IPS-18c (cell line): ENCODE measurements around the gene ASAP2.

Experiments used
- H3K4me3 ChIP-seq: 2 replicates; pipeline ENCODE4 v1.7.0; 2013; ENCODE audit warnings: low read depth, mild to moderate bottlenecking, low read length, moderate library complexity; ENCODE audit not compliant: insufficient read depth
- H3K9me3 ChIP-seq: one replicate; pipeline ENCODE4 v1.6.1; 2013; ENCODE audit warnings: mild to moderate bottlenecking, low read length, moderate library complexity; ENCODE audit not compliant: control insufficient read depth, insufficient read depth

Gene ASAP2

DNA sequence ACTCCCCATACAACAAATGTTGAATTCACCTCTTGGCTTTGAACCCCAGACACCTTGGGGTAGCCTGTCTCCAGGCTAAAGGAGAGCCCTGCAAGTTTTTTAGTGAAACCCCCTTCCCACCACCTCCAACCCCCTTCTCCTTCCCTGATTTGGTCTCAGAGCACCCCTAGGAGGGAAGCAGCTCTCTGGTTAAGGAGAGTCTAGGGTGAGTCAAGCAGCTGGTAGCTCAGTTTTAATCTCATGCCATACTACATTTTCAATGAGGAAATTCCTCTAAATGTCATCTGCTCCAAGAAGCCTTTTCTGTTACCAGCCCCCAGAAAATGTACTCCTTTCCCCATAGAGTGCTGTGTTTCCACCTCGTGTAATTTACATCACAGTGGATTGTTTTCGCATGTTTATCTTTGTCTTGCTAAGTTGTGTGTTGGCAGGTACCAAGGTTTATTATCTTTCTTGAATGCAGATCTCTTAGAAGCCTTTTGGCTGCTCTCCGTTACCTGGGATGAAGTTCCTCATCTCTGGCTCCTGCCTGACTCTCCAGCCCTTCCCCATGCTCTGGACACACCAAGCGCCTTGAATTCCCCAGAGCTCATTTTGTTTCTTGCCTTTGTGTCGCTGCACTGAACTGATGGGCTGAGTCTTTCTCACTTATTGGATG, 82.2 kb downstream of the ASAP2 start:
- Histone ChIP-seq H3K4me3 (no peak overlapping the region), H3K9me3 (no peaks in the 10 kb centered on the region)

DNA sequence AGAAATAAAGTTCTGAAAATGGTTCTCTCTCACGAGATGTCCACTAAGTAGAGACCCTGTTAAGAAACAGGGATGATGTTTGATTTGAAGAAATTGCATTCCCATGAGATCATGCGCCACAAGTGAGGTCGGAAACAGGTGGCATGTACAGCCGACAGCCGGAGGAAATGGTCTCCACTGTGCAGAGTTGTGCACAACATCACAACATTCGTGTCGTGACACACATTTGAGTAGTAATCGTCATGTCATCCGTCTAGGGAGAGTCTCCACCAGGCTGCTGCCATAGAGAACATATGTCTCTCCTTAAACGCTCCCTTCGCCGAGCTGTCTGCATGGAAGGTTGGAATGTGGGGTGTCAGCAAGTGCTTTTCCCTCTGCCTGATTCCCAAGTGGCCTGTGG, 84.7 kb downstream of the ASAP2 start:
- Histone ChIP-seq H3K9me3 (no peaks in the 10 kb centered on the region), H3K4me3 (no peak overlapping the region)

DNA sequence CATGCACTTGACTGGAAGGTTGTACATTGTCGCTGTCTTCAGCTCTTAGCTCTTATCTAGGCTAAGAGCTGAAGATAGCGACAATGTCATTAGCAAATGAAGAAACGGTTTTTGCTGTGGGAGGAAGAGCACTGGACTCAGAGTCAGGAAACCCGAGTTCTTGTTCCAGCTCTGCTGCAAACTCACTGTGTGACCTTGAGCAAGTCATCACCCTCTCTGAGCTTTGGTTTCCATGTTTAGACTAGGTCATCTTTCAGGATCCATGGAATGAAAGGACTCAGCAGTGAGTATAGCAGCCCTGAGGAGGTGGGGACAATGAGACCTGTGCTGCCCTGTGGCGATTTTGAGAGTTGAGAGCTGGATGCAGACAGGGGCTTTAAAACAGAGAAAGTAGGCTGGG, 85.3 kb downstream of the ASAP2 start:
- Histone ChIP-seq H3K4me3 (no peak overlapping the region), H3K9me3 (no peaks in the 10 kb centered on the region)

DNA sequence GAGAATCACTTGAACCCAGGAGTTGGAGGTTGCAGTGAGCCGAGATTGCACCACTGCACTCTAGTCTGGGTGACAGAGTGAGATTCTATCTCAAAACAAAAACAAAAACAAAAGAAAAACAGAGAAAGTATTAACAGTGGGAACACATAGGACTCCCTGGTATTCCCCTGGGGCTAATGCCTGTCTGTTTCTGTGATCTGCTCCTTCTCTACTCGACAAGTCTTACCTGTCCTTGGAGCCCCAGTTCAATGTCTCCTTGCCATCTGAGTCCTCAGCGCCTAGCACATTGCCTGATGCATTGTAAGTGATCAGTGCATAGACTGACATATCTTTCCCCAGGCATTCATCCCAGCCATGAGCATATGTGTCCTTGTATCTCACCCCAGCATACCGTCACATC, 85.8 kb downstream of the ASAP2 start:
- Histone ChIP-seq H3K9me3 (no peaks in the 10 kb centered on the region), H3K4me3 (no peak overlapping the region)

DNA sequence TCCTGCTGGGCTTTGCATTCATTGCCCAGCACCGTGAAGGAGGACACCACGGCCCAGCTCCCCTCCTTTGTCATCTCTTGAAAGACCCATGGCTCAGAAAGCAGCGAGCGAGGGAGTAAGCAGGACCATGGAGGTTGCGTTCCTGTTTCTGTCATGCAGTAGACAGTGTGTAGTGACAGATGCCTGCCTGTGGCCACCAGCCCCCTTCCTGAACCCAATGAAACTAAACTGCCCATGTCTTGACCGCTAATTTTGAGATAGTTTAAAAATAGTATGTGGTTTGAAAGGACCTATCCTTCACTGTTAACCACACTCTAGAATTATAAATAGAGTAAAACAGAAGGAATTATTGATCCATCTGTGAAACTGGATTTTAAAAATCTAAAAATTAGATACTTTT, 88.2 kb downstream of the ASAP2 start:
- H3K9me3 ChIP-seq, result no peaks in the 10 kb centered on the region
- H3K4me3 ChIP-seq, result no peak overlapping the region

DNA sequence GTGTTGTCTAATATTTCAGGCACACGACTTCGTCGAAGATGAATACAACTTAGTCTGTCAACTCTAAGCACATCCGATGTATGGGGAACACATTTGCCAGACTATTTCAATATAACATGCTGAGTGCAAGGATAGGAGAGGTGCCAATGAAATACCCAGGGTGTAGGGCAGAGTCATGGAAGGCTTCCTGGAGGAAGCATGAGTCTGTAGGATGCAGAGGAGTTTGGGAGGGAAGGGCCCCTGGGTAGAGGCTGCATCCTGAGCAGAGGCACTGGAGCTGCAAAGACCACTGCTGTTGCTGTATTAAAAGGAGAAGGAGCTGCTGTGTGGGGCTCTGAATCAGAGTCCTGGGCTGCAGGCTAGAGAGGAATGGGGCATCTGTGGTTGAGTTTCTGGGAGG, 89.9 kb downstream of the ASAP2 start:
- no peaks in the 10 kb centered on the region for H3K9me3 ChIP-seq
- H3K4me3 ChIP-seq, result no peak overlapping the region

DNA sequence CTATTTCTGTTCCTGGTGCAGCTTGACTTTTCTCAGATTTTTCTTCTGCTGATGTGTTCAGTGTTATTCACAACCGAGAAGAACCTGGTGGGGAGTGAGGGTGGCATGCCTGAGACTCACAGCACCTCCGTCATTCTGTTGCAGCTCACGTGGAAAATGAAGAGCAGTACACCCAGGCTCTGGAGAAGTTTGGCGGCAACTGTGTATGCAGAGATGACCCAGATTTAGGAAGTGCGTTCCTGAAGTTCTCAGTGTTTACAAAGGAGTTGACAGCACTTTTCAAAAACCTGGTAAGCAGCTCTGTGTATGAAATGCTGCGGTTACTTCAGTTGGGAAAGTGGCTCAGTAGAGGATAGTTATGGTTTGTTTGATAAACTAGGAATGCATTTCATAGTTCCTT, 90.5 kb downstream of the ASAP2 start:
- Histone ChIP-seq H3K4me3 (no peak overlapping the region), H3K9me3 (no peaks in the 10 kb centered on the region)

DNA sequence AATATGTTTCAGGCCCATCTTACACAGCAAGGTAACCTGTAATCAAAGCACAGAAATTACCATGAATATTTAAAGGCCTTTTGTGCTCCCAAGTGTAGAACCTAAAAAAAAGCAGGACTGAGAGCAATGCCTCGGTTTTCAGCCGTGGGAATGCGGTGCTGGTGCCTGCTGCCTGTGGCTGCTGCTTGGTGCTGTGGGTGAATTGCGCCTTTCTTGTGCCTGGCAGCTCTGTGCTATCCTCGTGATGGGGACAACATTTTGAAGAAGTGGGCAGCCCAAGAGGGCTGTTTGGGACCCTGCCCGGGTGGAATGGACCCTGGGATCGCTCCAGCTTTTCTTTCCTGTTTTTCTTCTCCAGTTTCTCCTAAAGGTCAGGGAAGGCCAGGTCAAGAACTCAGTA, 91.2 kb downstream of the ASAP2 start:
- Histone ChIP-seq H3K4me3 (no peak overlapping the region), H3K9me3 (no peaks in the 10 kb centered on the region)

DNA sequence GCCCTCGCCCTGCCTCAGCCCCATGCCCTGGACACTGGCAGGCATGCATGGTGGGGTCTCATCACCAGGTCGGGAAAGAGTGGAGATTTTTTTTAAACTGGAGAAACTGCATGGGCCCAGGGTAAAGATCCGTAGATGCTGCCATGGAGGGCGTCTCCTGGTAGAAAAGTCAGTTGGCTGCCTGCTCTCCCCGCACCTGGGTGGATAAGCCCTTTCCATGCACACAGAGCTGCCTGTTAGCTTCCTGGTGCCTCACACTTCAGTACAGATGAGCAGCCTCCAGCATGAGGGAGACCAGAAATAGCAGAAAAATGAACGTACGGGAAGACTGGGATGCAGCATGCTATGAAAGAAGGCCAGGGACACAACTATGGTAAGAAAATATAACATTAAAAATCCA, 92.0 kb downstream of the ASAP2 start:
- Histone ChIP-seq H3K4me3 (no peak overlapping the region), H3K9me3 (no peaks in the 10 kb centered on the region)

DNA sequence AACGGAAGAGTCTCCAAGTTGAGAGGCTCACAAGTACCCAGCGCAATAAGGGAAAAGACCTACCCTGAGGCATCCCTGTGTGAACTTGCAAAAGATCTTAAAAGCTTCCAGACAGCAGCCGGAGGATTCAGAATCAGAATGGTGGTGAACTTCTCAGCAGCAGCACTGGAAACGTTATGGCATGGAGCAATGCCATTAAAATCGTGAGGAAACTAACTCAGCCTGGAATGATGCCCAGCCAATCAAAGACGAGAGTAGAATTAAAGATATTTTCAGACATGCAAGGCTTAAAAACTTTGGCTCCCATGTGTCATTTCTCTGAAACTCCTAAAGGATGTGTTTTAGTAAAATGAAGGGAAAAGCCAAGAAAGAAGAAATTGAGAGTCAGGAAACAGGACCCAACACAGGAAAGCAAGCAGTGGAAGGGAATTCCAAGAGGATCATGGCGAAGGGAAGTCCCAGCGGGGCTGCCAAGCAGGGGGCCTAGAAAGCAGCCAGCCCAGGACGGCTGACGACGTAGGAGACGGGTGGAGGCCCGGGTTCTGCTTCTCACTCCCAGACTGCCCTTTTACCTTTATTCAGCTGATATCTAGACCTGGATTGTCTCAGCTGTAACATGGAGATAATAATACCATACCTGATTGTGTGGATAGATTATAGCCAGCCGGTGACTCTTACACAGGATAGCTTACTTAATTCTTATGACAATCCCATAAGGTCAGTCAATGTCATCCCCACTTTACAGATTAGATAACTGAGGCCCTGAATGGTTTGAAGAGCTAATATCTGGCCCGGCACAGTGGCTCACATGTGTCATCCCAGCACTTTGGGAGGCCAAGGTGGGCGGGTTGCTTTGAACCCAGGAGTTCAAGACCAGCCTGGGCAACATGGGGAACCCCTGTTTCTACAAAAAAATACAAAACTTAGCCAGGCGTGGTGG, 92.8 kb downstream of the ASAP2 start:
- H3K9me3 ChIP-seq, result no peaks in the 10 kb centered on the region
- no peak overlapping the region for H3K4me3 ChIP-seq

DNA sequence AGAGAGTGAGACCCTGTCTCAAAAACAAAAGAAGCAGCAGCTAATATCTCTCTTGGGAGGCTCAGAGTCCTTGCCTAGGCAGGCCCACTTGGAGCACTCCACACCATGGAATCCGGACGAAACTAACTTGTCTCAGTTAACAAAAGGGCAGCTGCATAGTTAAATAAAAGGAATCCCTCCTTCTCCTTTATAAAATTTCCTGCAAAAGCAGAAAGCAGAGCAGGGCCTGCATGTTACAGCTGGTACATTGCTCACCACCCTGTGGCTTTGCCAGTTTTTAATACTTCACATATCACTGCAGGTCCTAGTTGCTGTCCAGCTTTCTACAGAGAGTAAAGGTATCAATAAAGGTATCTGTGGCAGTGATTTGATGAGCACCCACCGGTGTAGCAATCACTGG, 93.6 kb downstream of the ASAP2 start:
- H3K4me3 ChIP-seq, result no peak overlapping the region
- H3K9me3 ChIP-seq, result no peaks in the 10 kb centered on the region

DNA sequence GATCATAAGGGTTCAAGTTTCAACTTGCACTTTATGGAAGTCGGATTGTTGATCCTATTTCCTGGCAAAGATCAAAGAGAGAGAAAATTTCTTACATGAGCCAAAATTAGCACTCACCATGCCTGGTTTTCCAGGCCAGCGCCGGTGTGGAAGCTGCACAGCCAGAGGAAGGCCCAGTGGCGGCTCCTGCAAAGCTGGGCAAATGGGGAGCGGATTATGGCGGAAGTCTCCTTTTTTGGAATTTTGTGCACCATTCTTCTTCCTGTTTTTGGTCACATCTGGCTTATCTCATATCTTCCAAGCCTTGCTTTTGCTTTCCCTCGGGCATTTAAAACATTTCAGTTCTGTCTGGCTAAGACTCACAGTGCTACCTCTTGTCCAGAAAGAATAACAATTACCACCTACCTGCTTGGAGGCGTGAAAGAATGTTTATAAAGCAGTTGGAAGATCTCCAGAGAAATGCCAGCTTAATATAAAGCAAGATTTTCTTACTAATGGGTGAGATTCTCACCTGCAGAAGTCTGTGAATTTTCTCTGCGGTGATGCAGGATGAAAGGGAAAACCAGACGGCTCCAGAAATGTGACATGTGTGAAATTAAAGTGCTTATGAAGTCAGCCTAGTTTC, 94.3 kb downstream of the ASAP2 start:
- no peak overlapping the region for H3K4me3 ChIP-seq
- no peaks in the 10 kb centered on the region for H3K9me3 ChIP-seq

DNA sequence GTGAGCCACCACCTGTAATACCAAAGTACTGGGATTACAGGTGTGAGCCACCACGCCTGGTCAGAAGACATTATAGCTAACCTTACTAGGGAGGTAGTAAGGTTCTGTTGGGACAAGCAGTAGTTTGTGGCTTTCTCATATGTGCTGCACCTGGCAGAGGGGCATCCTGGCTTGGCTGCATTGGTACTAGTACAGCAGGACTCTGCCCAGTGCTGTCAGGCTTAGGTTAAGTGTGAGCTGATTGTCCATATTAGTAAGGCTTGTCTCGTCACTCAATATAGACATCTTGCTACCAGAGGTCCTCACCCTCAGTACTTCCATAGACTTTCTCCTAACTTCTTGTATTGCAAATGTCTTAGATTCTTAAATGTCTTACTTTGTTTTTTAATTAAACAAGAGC, 96.1 kb downstream of the ASAP2 start:
- Histone ChIP-seq H3K4me3 (no peak overlapping the region), H3K9me3 (no peaks in the 10 kb centered on the region)

DNA sequence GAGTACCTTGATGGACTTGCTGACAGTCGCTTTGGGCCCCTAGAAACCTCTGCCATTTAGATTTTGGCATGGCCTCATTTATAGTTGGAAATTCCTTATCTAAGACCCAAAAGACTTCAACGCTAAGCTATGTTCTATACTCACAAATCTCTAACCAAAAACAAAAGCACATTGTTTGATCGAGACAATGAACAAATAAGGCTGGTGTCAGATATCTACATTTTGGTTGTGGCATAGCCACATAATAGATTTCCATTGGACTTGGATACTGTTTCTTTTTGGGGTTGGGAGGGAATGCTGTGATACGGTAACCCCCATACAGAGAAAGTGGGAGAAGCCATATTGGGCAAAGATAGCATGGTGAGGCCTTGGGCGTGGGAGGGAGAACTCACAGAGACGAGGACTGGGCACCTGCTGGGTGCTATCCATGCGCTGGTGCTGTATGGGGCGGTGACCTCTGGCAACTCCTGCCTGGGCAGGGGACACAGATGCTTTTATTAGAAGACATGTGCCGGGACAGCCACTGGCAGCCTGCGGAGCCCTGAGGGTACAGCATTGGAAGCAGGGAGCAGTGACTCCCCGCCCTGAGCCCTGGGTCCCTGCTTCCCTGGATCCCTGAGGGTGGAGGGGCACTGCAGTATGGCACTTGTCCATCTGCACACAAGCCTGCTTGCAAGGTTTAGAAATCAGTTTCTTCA, 97.1 kb downstream of the ASAP2 start:
- Histone ChIP-seq H3K9me3 (no peaks in the 10 kb centered on the region), H3K4me3 (no peak overlapping the region)

DNA sequence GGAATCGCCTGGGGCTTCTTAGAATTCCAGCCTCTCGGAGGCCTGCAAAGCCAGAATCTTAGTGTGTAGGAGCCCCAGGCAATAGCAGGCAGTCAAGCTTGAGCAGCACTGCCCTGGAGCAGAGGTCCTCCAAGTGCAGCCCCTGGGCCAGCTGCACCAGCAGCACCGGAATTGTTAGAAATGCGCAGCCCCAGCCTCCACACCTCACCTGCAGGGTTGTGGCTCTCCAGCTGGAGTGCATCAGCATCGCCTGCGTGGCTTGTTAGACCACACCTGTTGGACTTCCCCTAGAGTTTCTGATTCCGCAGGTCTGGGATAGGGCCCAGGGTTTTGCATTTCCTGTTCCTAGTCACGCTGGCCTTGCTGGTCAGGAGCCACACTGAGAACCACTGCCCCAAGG, 100.3 kb downstream of the ASAP2 start:
- H3K9me3 ChIP-seq, result no peaks in the 10 kb centered on the region
- no peak overlapping the region for H3K4me3 ChIP-seq

DNA sequence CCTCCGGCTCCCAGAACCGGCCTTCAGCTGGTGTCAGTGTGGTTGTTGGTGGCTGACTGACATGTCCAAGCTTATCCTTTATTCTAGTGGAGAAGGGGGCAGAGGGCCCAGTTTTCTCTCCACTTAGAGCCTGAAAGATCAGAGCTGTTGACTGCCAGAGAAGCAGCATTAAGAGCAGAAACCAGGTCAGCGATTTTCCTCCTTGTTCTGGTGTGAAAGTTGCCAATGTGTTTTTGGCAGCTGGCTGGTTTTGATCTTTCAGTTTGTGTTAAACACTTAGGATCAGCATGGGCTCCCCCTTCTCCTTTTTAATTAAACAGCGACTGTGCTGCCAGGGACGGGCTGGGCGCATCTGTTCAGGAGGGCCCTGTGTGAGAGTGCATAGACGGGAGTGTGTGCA, 100.9 kb downstream of the ASAP2 start:
- Histone ChIP-seq H3K4me3 (no peak overlapping the region), H3K9me3 (no peaks in the 10 kb centered on the region)

DNA sequence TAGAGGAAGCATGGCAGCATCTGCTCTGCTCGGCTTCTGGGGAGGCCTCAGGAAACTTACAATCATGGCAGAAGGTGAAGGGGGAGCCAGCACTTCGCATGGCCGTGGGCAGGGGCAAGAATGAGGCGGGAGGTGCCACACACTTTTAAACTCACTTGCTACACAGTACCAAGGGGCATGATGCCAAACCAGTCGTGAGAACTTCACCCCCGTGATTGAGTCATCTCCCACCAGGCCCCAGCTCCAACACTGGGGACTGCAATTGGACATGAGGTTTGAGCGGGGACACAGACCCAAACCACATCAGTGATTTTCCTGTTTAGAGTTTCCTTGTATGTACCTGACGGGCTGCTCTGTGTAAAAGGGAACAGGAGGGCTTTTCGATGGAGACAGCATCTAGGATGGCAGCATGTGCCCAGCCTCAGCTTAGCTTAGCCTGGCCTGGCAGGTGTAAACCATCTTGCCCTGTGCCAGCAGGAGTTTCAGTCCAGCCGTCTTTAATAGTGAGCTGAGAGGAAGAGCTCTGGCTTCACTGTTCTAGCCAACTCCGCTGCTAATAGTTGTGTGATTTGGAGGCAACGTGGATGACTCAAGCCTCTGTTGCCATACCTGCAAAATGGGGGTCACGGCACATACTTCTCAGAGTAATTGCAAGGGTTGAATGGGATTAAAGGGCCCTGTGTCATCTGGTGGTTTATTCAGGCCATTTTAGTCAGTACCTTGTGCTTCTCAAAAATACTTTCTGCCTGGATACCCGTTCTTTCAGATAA, 101.8 kb downstream of the ASAP2 start:
- Histone ChIP-seq H3K9me3 (no peaks in the 10 kb centered on the region), H3K4me3 (no peak overlapping the region)
